Regular cardiac myocyte (primary cell): ENCODE measurements around the gene GDI2. TPM values are rescaled to one million over a fixed set of nuclear protein-coding genes. Genes with fewer than 3 reads are reported as not detected.

ENCODE experiments used
- total RNA-seq: library from RNA; depleted of rRNA; stranded (reverse); fragments of >200 nt; gene quantifications from 2 replicates; pipeline ENCODE4 v1.2.3, GENCODE V29; 2014

GDI2 gene
- total RNA-seq = 449 and 598 TPM in 2 replicates

GRCh38 chr10:5813341-5814109 is at the start of gene GDI2:
TSS of gene GDI2 (minus strand) at chr10:5813434. CDS start at chr10:5813258, 176 bp downstream.

Other genes with a start within 250 kb of the GDI2 start
- 8.2 and 13.0 TPM in 2 replicates for gene ASB13, start 146.8 kb downstream of the GDI2 start, total RNA-seq
- 83.7 and 87.6 TPM in 2 replicates for gene TASOR2, start 128.6 kb downstream of the GDI2 start, total RNA-seq
- 4.4 and 9.3 TPM in 2 replicates for gene ANKRD16, start 76.5 kb upstream of the GDI2 start, total RNA-seq
- gene FBH1, start 76.8 kb upstream of the GDI2 start, total RNA-seq = 117 and 120 TPM in 2 replicates
- gene IL15RA, start 164.1 kb upstream of the GDI2 start, total RNA-seq = 1.7 and 3.7 TPM in 2 replicates
- not detected in 2 replicates for gene IL2RA, start 248.9 kb upstream of the GDI2 start, total RNA-seq